ENCODE results near the gene CCDC170. TPM values are rescaled to one million over a fixed set of nuclear protein-coding genes. Genes with fewer than 3 reads are reported as not detected.
"Not testable (repeated sequence)": the region's sequence is repeated elsewhere in the genome, so short reads cannot be mapped to it uniquely, and the experiment has no call there.

CCDC170 gene
- total and polyA plus RNA-seq, 2 donors: 0.33 to 4.7 TPM

- WGBS: 84% methylated on average over 1 of the region's 1 CpG
- Histone ChIP-seq H3K4me3 (ENCODE audit: low read depth, low read length) (no peak overlapping the region), H3K27ac (ENCODE audit: low read depth) (no peak overlapping the region), H3K36me3 (ENCODE audit: insufficient read depth) (no peaks in the 10 kb centered on the region), H3K4me1 (ENCODE audit: insufficient read depth) (peaks cover under 1% of the 10 kb centered on the region)
- no peak for DNase-seq (ENCODE audit: extremely low spot score)
Observed at GRCh38 chr6:151501511-151502136, 7.8 kb downstream of the CCDC170 start.

- WGBS: 94% methylated on average over 4 of the region's 4 CpGs
- Histone ChIP-seq H3K4me3 (ENCODE audit: low read depth, low read length) (no peak overlapping the region), H3K4me1 (ENCODE audit: insufficient read depth) (peaks cover 2% of the 10 kb centered on the region), H3K36me3 (ENCODE audit: insufficient read depth) (no peaks in the 10 kb centered on the region), H3K27ac (ENCODE audit: low read depth) (no peak overlapping the region)
- no peak for DNase-seq (ENCODE audit: extremely low spot score)
Observed at GRCh38 chr6:151502499-151502898, 8.7 kb downstream of the CCDC170 start.

GRCh38 chr6:151506761-151507160 lies 12.9 kb downstream of the CCDC170 start:
- 83% methylated on average over 2 of the region's 2 CpGs for WGBS
- Histone ChIP-seq H3K4me3 (ENCODE audit: low read depth, low read length) (no peak overlapping the region), H3K4me1 (ENCODE audit: insufficient read depth) (peaks cover 2% of the 10 kb centered on the region), H3K36me3 (ENCODE audit: insufficient read depth) (no peaks in the 10 kb centered on the region), H3K27ac (ENCODE audit: low read depth) (no peak overlapping the region)
- DNase-seq (ENCODE audit: extremely low spot score): no peak

- H3K36me3 ChIP-seq (ENCODE audit: insufficient read depth): no peaks in the 10 kb centered on the region
- H3K27ac ChIP-seq (ENCODE audit: low read depth): no peak overlapping the region
- no peak overlapping the region for H3K4me3 ChIP-seq (ENCODE audit: low read depth, low read length)
- peaks cover 2% of the 10 kb centered on the region for H3K4me1 ChIP-seq (ENCODE audit: insufficient read depth)
- 83% methylated on average over 2 of the region's 2 CpGs for WGBS
- no peak for DNase-seq (ENCODE audit: extremely low spot score)
Observed at GRCh38 chr6:151509048-151509447, 15.2 kb downstream of the CCDC170 start.

- no peaks in the 10 kb centered on the region for H3K4me1 ChIP-seq (ENCODE audit: insufficient read depth)
- no peak overlapping the region for H3K4me3 ChIP-seq (ENCODE audit: low read depth, low read length)
- H3K36me3 ChIP-seq (ENCODE audit: insufficient read depth): no peaks in the 10 kb centered on the region
- no peak overlapping the region for H3K27ac ChIP-seq (ENCODE audit: low read depth)
- no peak for DNase-seq (ENCODE audit: extremely low spot score)
- WGBS: 71% methylated on average over 5 of the region's 5 CpGs
Observed at GRCh38 chr6:151512481-151512880, 18.7 kb downstream of the CCDC170 start.

GRCh38 chr6:151514000-151514730 lies 20.3 kb downstream of the CCDC170 start:
- WGBS: 79% methylated on average over 9 of the region's 9 CpGs
- Histone ChIP-seq H3K4me1 (ENCODE audit: insufficient read depth) (no peaks in the 10 kb centered on the region), H3K27ac (ENCODE audit: low read depth) (no peak overlapping the region), H3K4me3 (ENCODE audit: low read depth, low read length) (no peak overlapping the region), H3K36me3 (ENCODE audit: insufficient read depth) (no peaks in the 10 kb centered on the region)
- DNase-seq (ENCODE audit: extremely low spot score): no peak

GRCh38 chr6:151518992-151519391 lies 25.2 kb downstream of the CCDC170 start:
- WGBS: 89% methylated on average over 5 of the region's 5 CpGs
- H3K4me3 ChIP-seq (ENCODE audit: low read depth, low read length); H3K36me3 ChIP-seq (ENCODE audit: insufficient read depth); DNase-seq (ENCODE audit: extremely low spot score); H3K4me1 ChIP-seq (ENCODE audit: insufficient read depth); H3K27ac ChIP-seq (ENCODE audit: low read depth): not testable (repeated sequence)

- Histone ChIP-seq H3K4me1 (ENCODE audit: insufficient read depth) (no peaks in the 10 kb centered on the region), H3K4me3 (ENCODE audit: low read depth, low read length) (no peak overlapping the region), H3K27ac (ENCODE audit: low read depth) (no peak overlapping the region), H3K36me3 (ENCODE audit: insufficient read depth) (no peaks in the 10 kb centered on the region)
- DNase-seq (ENCODE audit: extremely low spot score): no peak
- WGBS: 69% methylated on average over 1 of the region's 1 CpG
Observed at GRCh38 chr6:151523034-151523433, 29.2 kb downstream of the CCDC170 start.

GRCh38 chr6:151524059-151524458 lies 30.2 kb downstream of the CCDC170 start:
- WGBS: 74% methylated on average over 2 of the region's 2 CpGs
- DNase-seq (ENCODE audit: extremely low spot score): no peak
- H3K36me3 ChIP-seq (ENCODE audit: insufficient read depth): no peaks in the 10 kb centered on the region
- no peak overlapping the region for H3K27ac ChIP-seq (ENCODE audit: low read depth)
- no peak overlapping the region for H3K4me3 ChIP-seq (ENCODE audit: low read depth, low read length)
- H3K4me1 ChIP-seq (ENCODE audit: insufficient read depth): no peaks in the 10 kb centered on the region

GRCh38 chr6:151534576-151534975 lies 40.8 kb downstream of the CCDC170 start:
- Histone ChIP-seq H3K27ac (ENCODE audit: low read depth) (no peak overlapping the region), H3K4me3 (ENCODE audit: low read depth, low read length) (no peak overlapping the region), H3K36me3 (ENCODE audit: insufficient read depth) (no peaks in the 10 kb centered on the region), H3K4me1 (ENCODE audit: insufficient read depth) (no peaks in the 10 kb centered on the region)
- DNase-seq (ENCODE audit: extremely low spot score): no peak
- WGBS: 87% methylated on average over 3 of the region's 3 CpGs

GRCh38 chr6:151535476-151536187 lies 41.8 kb downstream of the CCDC170 start:
- Histone ChIP-seq H3K4me3 (ENCODE audit: low read depth, low read length) (no peak overlapping the region), H3K27ac (ENCODE audit: low read depth) (no peak overlapping the region), H3K36me3 (ENCODE audit: insufficient read depth) (no peaks in the 10 kb centered on the region), H3K4me1 (ENCODE audit: insufficient read depth) (no peaks in the 10 kb centered on the region)
- no peak for DNase-seq (ENCODE audit: extremely low spot score)
- WGBS: 81% methylated on average over 4 of the region's 4 CpGs

- no peak overlapping the region for H3K27ac ChIP-seq (ENCODE audit: low read depth)
- WGBS: 88% methylated on average over 10 of the region's 10 CpGs
- no peaks in the 10 kb centered on the region for H3K36me3 ChIP-seq (ENCODE audit: insufficient read depth)
- DNase-seq (ENCODE audit: extremely low spot score): no peak
- no peaks in the 10 kb centered on the region for H3K4me1 ChIP-seq (ENCODE audit: insufficient read depth)
- H3K4me3 ChIP-seq (ENCODE audit: low read depth, low read length): no peak overlapping the region
Observed at GRCh38 chr6:151536188-151536479, 42.3 kb downstream of the CCDC170 start.

- Histone ChIP-seq H3K27ac (ENCODE audit: low read depth) (no peak overlapping the region), H3K4me1 (ENCODE audit: insufficient read depth) (no peaks in the 10 kb centered on the region), H3K36me3 (ENCODE audit: insufficient read depth) (no peaks in the 10 kb centered on the region), H3K4me3 (ENCODE audit: low read depth, low read length) (no peak overlapping the region)
- no peak for DNase-seq (ENCODE audit: extremely low spot score)
Observed at GRCh38 chr6:151537556-151537955, 43.7 kb downstream of the CCDC170 start.

Data from urinary bladder (tissue), 4 donors.